Measurements from ENCODE around the gene ARID1A. TPM values are rescaled to one million over a fixed set of nuclear protein-coding genes. Genes with fewer than 3 reads are reported as not detected.

Gene ARID1A
- total and polyA plus RNA-seq, 9 of the 15 experiments (the other 6 are each of a cell fraction or from before 2014, with no cell fraction given): 8.3 to 88.3 (median 22.5) TPM

GRCh38 chr1:26779098-26779668 lies 83.4 kb downstream of the ARID1A start (continued):
- TF ChIP-seq POLR2G (IDR thresholded peaks at IDR 0.05; ENCODE audit: low read depth, low read length): peak; percentile 20; the same call in 1 of the 2 replicates
- no peak for TF ChIP-seq SMARCA5 (IDR thresholded peaks at IDR 0.05)
- TF ChIP-seq CHD2 (IDR thresholded peaks at IDR 0.05; ENCODE audit: low read depth, low read length): no peak
- TF ChIP-seq SRF (CRISPR knock-in tag; IDR thresholded peaks at IDR 0.05): peak in 1 of 2 experiments; percentile 78; a peak in 1 of 4 replicates
- peak; percentile 71; the same call in 1 of the 2 replicates for TF ChIP-seq ZNF740 (CRISPR knock-in tag; IDR thresholded peaks at IDR 0.05)
- TF ChIP-seq ZNF740 (tag; IDR thresholded peaks at IDR 0.05): peak in 1 of 2 experiments; percentile 23; a peak in 1 of 4 replicates
- TF ChIP-seq STAT5B (CRISPR knock-in tag; IDR thresholded peaks at IDR 0.05): no peak
- peak; percentile 68 for TF ChIP-seq GATA2 (CRISPR knock-in tag; IDR thresholded peaks at IDR 0.05)
- no peak for TF ChIP-seq ID3 (CRISPR knock-in tag; IDR thresholded peaks at IDR 0.05)
- TF ChIP-seq ID3 (tag; IDR thresholded peaks at IDR 0.05): 0 out of 2 replicates have a peak, but pooled peaks have one; percentile 48
- TF ChIP-seq DMBX1 (CRISPR knock-in tag; IDR thresholded peaks at IDR 0.05; ENCODE audit: borderline replicate concordance): 0 out of 2 replicates have a peak, but pooled peaks have one; percentile 17
- no peak for TF ChIP-seq ASH1L (IDR thresholded peaks at IDR 0.05; ENCODE audit: borderline replicate concordance, low read depth, partially characterized antibody)

Measured in K562 (cell line).